CD8-positive, alpha-beta memory T cell (primary cell): Measurements from ENCODE around the gene RAMAC. TPM values are rescaled to one million over a fixed set of nuclear protein-coding genes. Genes with fewer than 3 reads are reported as not detected.
"Not testable (repeated sequence)": the region's sequence is repeated elsewhere in the genome, so short reads cannot be mapped to it uniquely, and the experiment has no call there.

Source experiments
- CTCF ChIA-PET: fragments of 350-600 bp; sonication (Branson Sonifier 250); formaldehyde crosslinking; loops from one replicate; lab custom pipeline; 2021; ENCODE audit warnings: antibody characterized with exemption; lab: Charles Lee
- POLR2A ChIA-PET: fragments of 350-600 bp; sonication (Branson Sonifier 250); formaldehyde crosslinking; loops from one replicate; lab custom pipeline; 2021; ENCODE audit warnings: antibody characterized with exemption; lab: Charles Lee
- DNase-seq, 5 donors: peaks; one replicate each; pipeline versions ENCODE4 v3.0.0 to v3.0.0-alpha.2; 2020 to 2022; ENCODE audit warnings: mixed read lengths in 1 of 5
- H3K27ac ChIP-seq: one replicate; pipeline ENCODE4 v1.7.0; 2013; ENCODE audit warnings: low read depth, mild to moderate bottlenecking, low read length, moderate library complexity
- H3K27me3 ChIP-seq: 2 replicates; pipeline ENCODE4 v1.7.0; 2013; ENCODE audit warnings: low read length, mild to moderate bottlenecking; ENCODE audit not compliant: insufficient read depth, poor library complexity, severe bottlenecking
- H3K36me3 ChIP-seq: 2 replicates; pipeline ENCODE4 v1.7.0; 2013; ENCODE audit warnings: mild to moderate bottlenecking, low read length, moderate library complexity; ENCODE audit not compliant: insufficient read depth
- H3K4me1 ChIP-seq: 2 replicates; pipeline ENCODE4 v1.7.0; 2013; ENCODE audit warnings: mild to moderate bottlenecking, low read length, moderate library complexity; ENCODE audit not compliant: insufficient read depth
- H3K4me3 ChIP-seq: 2 replicates; pipeline ENCODE4 v1.7.0; 2013; ENCODE audit warnings: mild to moderate bottlenecking, low read length
- H3K9me3 ChIP-seq: 2 replicates; pipeline ENCODE4 v1.7.0; 2013; ENCODE audit warnings: mild to moderate bottlenecking, low read length
- H3K27ac Mint-ChIP-seq, 8 donors: one replicate each; pipeline ENCODE4 v1.8.0; 2020 to 2021; ENCODE audit warnings: mixed read lengths in 8 of 8, mild to moderate bottlenecking in 6 of 8, inconsistent platforms in 3 of 8, moderate library complexity in 3 of 8
- H3K27me3 Mint-ChIP-seq, 2 donors: one replicate each; pipeline ENCODE4 v1.8.0; 2020 to 2021; ENCODE audit warnings: mixed read lengths in 2 of 2, mild to moderate bottlenecking in 1 of 2, moderate library complexity in 1 of 2
- H3K36me3 Mint-ChIP-seq, 3 donors: one replicate each; pipeline ENCODE4 v1.8.0; 2020 to 2021; ENCODE audit warnings: mixed read lengths in 3 of 3, inconsistent platforms in 1 of 3, mild to moderate bottlenecking in 1 of 3
- H3K4me1 Mint-ChIP-seq, 3 donors: one replicate each; pipeline ENCODE4 v1.8.0; 2020 to 2021; ENCODE audit warnings: mixed read lengths in 3 of 3, inconsistent platforms in 1 of 3, mild to moderate bottlenecking in 1 of 3
- H3K4me3 Mint-ChIP-seq, 7 donors: one replicate each; pipeline ENCODE4 v1.8.0; 2020 to 2021; ENCODE audit warnings: mixed read lengths in 7 of 7, mild to moderate bottlenecking in 6 of 7, moderate library complexity in 4 of 7, inconsistent platforms in 2 of 7
- H3K9me3 Mint-ChIP-seq, 5 donors: one replicate each; pipeline ENCODE4 v1.8.0; 2020 to 2022; ENCODE audit warnings: mixed read lengths in 5 of 5, mild to moderate bottlenecking in 3 of 5, moderate library complexity in 2 of 5, inconsistent platforms in 1 of 5
- polyA plus RNA-seq: library from polyadenylated mRNA; unstranded; fragments of 300-500 nt; fragmentation: Illumina TruSeq; gene quantifications from one replicate; pipeline ENCODE4 v1.2.3, GENCODE V29; 2021
- total RNA-seq, 2 experiments: library from RNA; stranded (reverse); gene quantifications; one replicate each; pipeline ENCODE4 v1.2.3, GENCODE V29; 2021

Gene RAMAC
- total RNA-seq (10 to 100 TPM; 27.7 to 29.6 TPM), polyA plus RNA-seq (32.8 TPM)

DNA sequence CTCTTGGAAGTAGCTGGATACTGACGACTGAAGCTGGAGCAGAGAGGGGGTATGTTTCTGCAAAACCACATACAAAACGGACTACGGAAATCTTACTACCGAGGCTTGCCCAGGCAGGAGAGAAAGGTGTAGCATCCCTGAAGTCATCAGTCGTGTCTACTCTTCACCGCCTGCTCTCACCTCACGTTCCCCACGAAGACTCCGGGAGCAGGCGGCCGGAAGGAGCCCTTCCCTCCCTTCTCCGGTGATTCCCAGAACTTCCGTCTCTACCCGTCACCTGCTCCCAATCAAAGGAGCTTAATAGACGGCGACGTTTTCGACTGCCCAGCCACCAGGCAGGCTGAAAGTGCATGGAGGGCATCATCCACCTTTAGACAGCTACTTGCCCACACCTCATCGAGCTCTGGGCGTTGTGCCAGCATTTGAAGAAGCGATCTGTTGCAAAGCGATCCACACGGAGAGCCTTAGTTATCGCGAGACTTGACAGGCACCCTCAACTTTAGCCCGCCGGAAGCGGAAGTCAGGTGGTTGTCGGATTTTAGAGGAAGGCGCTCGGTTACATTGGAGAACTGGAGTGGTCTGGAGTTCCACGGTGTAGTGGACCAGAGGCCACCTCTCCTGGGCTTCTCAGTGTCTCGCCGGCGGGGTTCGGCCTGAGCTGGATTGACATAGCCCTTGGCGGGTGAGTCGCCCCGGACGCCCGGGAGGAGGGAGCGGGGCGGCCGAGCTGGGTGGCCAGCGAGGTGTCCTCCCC, at the start of gene RAMAC:
TSS of gene RAMAC (plus strand) at position 523 of the 754 bp plus-strand sequence. CDS start 2,809 bp downstream, outside the sequence.
- peak within 1 kb of the TSS; percentile 66 for H3K27ac ChIP-seq
- peaks cover 0 to 5% of the 10 kb centered on the region in 2 donors for H3K27me3 Mint-ChIP-seq
- peaks cover 22% of the 10 kb centered on the region for H3K4me1 ChIP-seq
- DNase-seq, result peak; percentile 87 to 97 (median 91)
- H3K27me3 ChIP-seq, result no peaks in the 10 kb centered on the region
- ChIA-PET CTCF (interaction anchor here (1.7 to 2.3 kb wide), 3 partner anchors 14 to 305 kb away, joined by 3 to 13 read pairs (median 12); partner anchors contain the start of gene C15orf40), POLR2A (interaction anchor here (0.5 to 1.9 kb wide), 6 partner anchors 25 to 445 kb away, joined by 3 to 19 read pairs (median 6); partner anchors contain the start of genes C15orf40, RPS17 and WHAMM)
- H3K36me3 ChIP-seq, result peaks cover 15% of the 10 kb centered on the region
- H3K9me3 Mint-ChIP-seq, result peaks cover 0 to 2% (median 0%) of the 10 kb centered on the region in 5 donors
- peaks cover 4 to 41% (median 14%) of the 10 kb centered on the region in 3 donors for H3K36me3 Mint-ChIP-seq
- H3K4me3 Mint-ChIP-seq, result peak within 1 kb of the TSS; percentile 93 to 99 (median 99)
- H3K27ac Mint-ChIP-seq, result peak within 1 kb of the TSS; percentile 44 to 99 (median 96)
- H3K9me3 ChIP-seq, result no peaks in the 10 kb centered on the region
- H3K4me3 ChIP-seq, result peak within 1 kb of the TSS; percentile 79
- H3K4me1 Mint-ChIP-seq, result peaks cover 26 to 39% (median 34%) of the 10 kb centered on the region in 3 donors

DNA sequence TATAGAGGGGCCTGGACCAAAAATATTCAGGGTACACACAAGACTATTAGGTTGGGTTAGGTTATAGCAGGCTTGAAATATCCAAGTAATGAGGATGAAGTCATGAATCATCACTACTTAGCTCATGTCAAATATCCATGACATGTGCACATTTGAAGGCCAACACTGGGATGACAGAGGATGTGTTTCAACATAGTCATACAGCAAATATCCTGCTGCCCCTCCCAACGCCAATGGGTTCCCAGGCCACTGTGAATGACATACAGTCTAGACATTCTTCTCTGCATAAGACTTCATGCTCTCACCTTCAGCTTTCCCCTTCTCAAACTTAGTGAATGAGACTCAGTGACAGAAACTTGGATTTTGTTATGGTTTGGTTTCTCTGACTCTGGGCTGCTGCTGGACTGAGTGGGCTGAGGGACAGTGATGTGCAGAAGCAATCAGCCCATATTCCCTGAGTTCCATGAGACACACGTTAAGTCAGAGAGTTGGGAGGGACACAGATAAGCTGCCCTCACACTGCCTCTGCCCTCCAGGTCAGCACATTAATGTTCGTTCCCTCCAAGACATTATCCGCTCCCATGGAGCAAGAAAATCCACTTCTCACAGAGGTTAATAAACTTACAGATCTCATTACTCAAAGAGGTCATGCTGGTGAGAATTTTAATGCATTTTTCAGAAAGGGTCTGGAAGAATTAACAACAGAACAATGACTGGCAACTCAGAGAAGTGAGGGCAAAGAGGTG, 48.9 kb upstream of the RAMAC start:
- Histone ChIP-seq H3K27me3 (no peaks in the 10 kb centered on the region), H3K4me3 (no peak overlapping the region), H3K36me3 (no peaks in the 10 kb centered on the region), H3K27ac (no peak overlapping the region), H3K9me3 (no peaks in the 10 kb centered on the region), H3K4me1 (no peaks in the 10 kb centered on the region)
- Mint-ChIP-seq H3K4me3 (no peak overlapping the region), H3K27ac (no peak overlapping the region), H3K36me3 (peaks cover 0 to 3% (median 2%) of the 10 kb centered on the region in 3 donors), H3K27me3 (peaks cover 6 to 23% of the 10 kb centered on the region in 2 donors), H3K4me1 (no peaks in the 10 kb centered on the region), H3K9me3 (peaks cover 0 to 1% (median 0%) of the 10 kb centered on the region in 5 donors)
- ChIA-PET CTCF (no interaction called here), POLR2A (no interaction called here)
- no peak for DNase-seq

DNA sequence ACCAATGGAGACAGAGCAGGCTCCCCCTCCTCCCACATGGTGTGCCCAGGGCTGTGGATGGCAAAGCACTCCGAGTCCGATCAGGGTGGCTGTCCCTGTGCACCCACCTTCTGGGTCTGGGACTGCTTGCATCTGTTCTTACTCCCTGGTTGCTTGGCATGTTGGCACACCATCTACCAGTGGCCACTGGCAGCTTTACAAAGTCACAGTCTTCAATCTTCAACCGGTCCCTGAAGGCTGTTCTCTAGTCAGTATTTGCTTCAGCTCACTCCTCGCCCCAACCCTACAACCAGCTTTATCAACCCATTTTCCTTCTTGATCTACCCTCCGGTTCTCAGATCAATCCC, 48.3 kb upstream of the RAMAC start:
- Mint-ChIP-seq H3K9me3 (peaks cover 0 to 1% (median 0%) of the 10 kb centered on the region in 5 donors), H3K27ac (no peak overlapping the region), H3K36me3 (peaks cover 0 to 3% (median 2%) of the 10 kb centered on the region in 3 donors), H3K27me3 (peaks cover 6 to 23% of the 10 kb centered on the region in 2 donors), H3K4me1 (no peaks in the 10 kb centered on the region), H3K4me3 (no peak overlapping the region)
- Histone ChIP-seq H3K4me3 (no peak overlapping the region), H3K27me3 (no peaks in the 10 kb centered on the region), H3K27ac (no peak overlapping the region), H3K36me3 (no peaks in the 10 kb centered on the region), H3K9me3 (no peaks in the 10 kb centered on the region), H3K4me1 (no peaks in the 10 kb centered on the region)
- no peak for DNase-seq
- POLR2A ChIA-PET, result no interaction called here
- CTCF ChIA-PET, result no interaction called here

DNA sequence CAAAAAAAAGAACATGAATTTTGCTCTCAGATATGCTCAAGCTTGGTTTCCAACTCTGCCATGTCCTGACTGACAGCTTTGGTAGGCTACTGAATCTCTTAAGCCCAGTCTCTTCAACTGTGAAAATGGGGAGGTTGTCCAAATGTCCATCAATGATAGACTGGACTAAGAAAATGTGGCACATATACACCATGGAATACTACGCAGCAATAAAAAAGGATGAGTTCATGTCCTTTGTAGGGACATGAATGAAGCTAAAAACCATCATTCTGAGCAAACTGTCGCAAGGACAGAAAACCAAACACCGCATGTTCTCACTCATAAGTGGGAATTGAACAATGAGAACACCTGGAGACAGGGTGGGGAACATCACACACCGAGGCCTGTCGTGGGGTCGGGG, 46.3 kb upstream of the RAMAC start:
- H3K9me3 ChIP-seq, H3K36me3 Mint-ChIP-seq, H3K27ac ChIP-seq, H3K9me3 Mint-ChIP-seq, H3K4me3 Mint-ChIP-seq, POLR2A ChIA-PET, H3K36me3 ChIP-seq, H3K27ac Mint-ChIP-seq, CTCF ChIA-PET, DNase-seq, H3K4me1 Mint-ChIP-seq, H3K27me3 ChIP-seq, H3K4me1 ChIP-seq, H3K4me3 ChIP-seq: not testable (repeated sequence)
- peaks cover 7 to 21% of the 10 kb centered on the region in 2 donors for H3K27me3 Mint-ChIP-seq

DNA sequence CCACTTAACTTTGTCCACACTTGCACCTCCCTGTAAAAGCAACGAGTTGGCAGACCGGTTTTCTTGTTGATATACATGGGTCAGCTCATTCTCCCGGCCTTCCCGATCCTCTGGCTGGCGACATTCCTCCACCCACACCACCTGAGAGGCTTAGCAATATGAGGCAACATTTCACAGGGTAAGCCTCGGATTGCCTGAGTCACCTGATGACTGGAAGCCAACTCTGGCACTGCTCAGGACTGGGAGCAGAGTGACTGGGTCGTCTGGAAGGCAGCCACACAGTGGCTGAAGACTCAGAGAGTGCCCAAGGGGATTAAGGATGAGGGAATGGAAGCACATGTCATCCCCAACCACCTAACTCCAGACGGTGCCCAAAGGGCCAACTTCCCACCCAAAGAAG, 43.3 kb upstream of the RAMAC start:
- H3K27ac Mint-ChIP-seq, result no peak overlapping the region
- Histone ChIP-seq H3K27me3 (no peaks in the 10 kb centered on the region), H3K27ac (no peak overlapping the region), H3K9me3 (no peaks in the 10 kb centered on the region), H3K4me1 (no peaks in the 10 kb centered on the region), H3K4me3 (no peak overlapping the region), H3K36me3 (no peaks in the 10 kb centered on the region)
- ChIA-PET CTCF (interaction anchor here (1.1 kb wide), 1 partner anchor 11 kb away, joined by 3 read pairs; no protein-coding TSS in a partner anchor), POLR2A (no interaction called here)
- no peaks in the 10 kb centered on the region for H3K4me1 Mint-ChIP-seq
- DNase-seq, result no peak
- H3K36me3 Mint-ChIP-seq, result peaks cover 0 to 3% (median 2%) of the 10 kb centered on the region in 3 donors
- peaks cover 6 to 33% of the 10 kb centered on the region in 2 donors for H3K27me3 Mint-ChIP-seq
- H3K4me3 Mint-ChIP-seq, result no peak overlapping the region
- H3K9me3 Mint-ChIP-seq, result peaks cover 0 to 1% (median 0%) of the 10 kb centered on the region in 5 donors

DNA sequence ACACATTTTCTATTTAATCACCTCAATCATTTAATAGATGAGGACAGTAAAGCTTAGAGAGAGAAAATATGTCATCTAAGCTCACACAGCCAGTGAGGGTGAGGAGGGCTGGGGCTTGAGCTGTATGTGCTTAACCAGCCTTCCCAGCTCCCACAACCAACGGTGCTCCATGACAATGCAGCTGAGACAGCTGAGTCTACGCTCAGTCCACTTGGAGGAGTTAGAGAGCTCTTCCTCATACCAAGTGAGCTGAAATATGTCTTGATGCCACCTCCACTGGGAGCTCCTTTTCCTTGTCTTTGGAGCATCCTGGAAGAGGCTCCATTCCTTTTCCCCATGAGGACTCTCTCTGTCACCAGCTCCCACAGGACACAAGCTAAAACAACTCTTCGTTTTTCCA, 42.8 kb upstream of the RAMAC start:
- no peaks in the 10 kb centered on the region for H3K9me3 ChIP-seq
- H3K36me3 ChIP-seq, result no peaks in the 10 kb centered on the region
- POLR2A ChIA-PET, result no interaction called here
- Mint-ChIP-seq H3K27ac (no peak overlapping the region), H3K9me3 (peaks cover 0 to 1% (median 0%) of the 10 kb centered on the region in 5 donors), H3K4me1 (no peaks in the 10 kb centered on the region), H3K27me3 (peaks cover 6 to 34% of the 10 kb centered on the region in 2 donors), H3K36me3 (peaks cover 0 to 3% (median 2%) of the 10 kb centered on the region in 3 donors), H3K4me3 (no peak overlapping the region)
- H3K27me3 ChIP-seq, result no peaks in the 10 kb centered on the region
- no peak for DNase-seq
- no peaks in the 10 kb centered on the region for H3K4me1 ChIP-seq
- CTCF ChIA-PET, result no interaction called here
- no peak overlapping the region for H3K4me3 ChIP-seq
- no peak overlapping the region for H3K27ac ChIP-seq

DNA sequence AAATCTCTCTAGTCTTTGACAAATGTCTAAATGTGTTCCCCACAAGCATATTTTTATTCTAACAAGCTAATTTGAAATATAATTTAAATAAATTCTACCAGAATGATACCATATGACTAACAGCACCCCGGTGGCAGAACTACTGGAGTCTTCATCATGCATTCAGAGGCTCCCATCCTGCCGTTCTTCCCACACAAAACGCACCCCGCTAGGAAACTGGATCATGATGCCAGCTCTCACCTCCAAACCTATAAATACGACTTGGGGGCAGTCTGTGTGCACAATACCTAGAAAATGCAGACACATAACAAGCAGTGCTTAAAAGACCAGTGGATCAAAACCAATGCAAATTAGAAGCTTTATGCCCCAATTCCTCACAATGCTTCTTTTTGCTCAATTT, 42.0 kb upstream of the RAMAC start:
- no peaks in the 10 kb centered on the region for H3K9me3 ChIP-seq

DNA sequence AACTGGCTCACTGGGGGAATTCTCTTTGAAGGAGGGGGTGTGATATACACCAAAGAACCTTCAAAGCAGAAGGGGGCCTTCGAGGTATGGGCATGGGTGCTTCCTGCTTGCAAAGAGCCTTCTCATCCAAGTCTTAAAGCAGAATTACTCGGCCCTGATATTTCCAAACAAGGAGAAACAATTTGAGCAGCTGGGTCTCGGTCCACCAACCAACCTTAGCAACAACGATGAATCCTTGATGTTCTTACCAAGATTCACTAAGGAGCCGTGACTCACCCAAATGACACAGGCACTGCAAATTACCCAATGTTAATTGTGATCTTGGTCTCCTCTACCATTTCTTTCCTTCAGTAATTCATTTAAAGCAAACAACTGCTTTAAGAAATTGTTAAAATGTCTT, 41.2 kb upstream of the RAMAC start:
- Mint-ChIP-seq H3K36me3 (peaks cover 0 to 2% (median 0%) of the 10 kb centered on the region in 3 donors), H3K27ac (no peak overlapping the region), H3K9me3 (no peaks in the 10 kb centered on the region), H3K4me1 (no peaks in the 10 kb centered on the region), H3K27me3 (peaks cover 5 to 26% of the 10 kb centered on the region in 2 donors), H3K4me3 (no peak overlapping the region)
- Histone ChIP-seq H3K4me3 (no peak overlapping the region), H3K9me3 (no peaks in the 10 kb centered on the region), H3K4me1 (no peaks in the 10 kb centered on the region), H3K36me3 (no peaks in the 10 kb centered on the region), H3K27ac (no peak overlapping the region), H3K27me3 (no peaks in the 10 kb centered on the region)
- ChIA-PET CTCF (no interaction called here), POLR2A (no interaction called here)
- no peak for DNase-seq

More for the DNA sequence above, 42.0 kb upstream of the RAMAC start:
- H3K4me3 Mint-ChIP-seq, result no peak overlapping the region
- H3K9me3 Mint-ChIP-seq, result peaks cover 0 to under 1% (median 0%) of the 10 kb centered on the region in 5 donors
- Histone ChIP-seq H3K4me3 (no peak overlapping the region), H3K36me3 (no peaks in the 10 kb centered on the region), H3K27me3 (no peaks in the 10 kb centered on the region), H3K27ac (no peak overlapping the region), H3K4me1 (no peaks in the 10 kb centered on the region)
- ChIA-PET CTCF (no interaction called here), POLR2A (no interaction called here)
- no peaks in the 10 kb centered on the region for H3K4me1 Mint-ChIP-seq
- H3K27me3 Mint-ChIP-seq, result peaks cover 5 to 27% of the 10 kb centered on the region in 2 donors
- no peak overlapping the region for H3K27ac Mint-ChIP-seq
- DNase-seq, result no peak
- H3K36me3 Mint-ChIP-seq, result peaks cover 0 to 2% (median 2%) of the 10 kb centered on the region in 3 donors
